Hepatocyte (in vitro differentiated cells): ENCODE data around the gene AKIRIN1. TPM values are rescaled to one million over a fixed set of nuclear protein-coding genes. Genes with fewer than 3 reads are reported as not detected.
"Not testable (repeated sequence)": the region's sequence is repeated elsewhere in the genome, so short reads cannot be mapped to it uniquely, and the experiment has no call there.

Source experiments
- DNase-seq: peaks from one replicate; pipeline ENCODE4 v3.0.0-alpha.2; 2016; ENCODE audit warnings: low spot score
- H2AFZ ChIP-seq: fragments of 200-600 bp; sonication (generic); 2 replicates; pipeline ENCODE4 v1.6.0; 2016; ENCODE audit warnings: antibody characterized with exemption, mild to moderate bottlenecking
- H3K27ac ChIP-seq: fragments of 200-600 bp; sonication (generic); 2 replicates; pipeline ENCODE4 v1.5.1; 2016; ENCODE audit warnings: mild to moderate bottlenecking
- H3K27me3 ChIP-seq: fragments of 200-600 bp; sonication (generic); 2 replicates; pipeline ENCODE4 v1.6.1; 2016
- H3K36me3 ChIP-seq: fragments of 200-600 bp; sonication (generic); replicated peaks from 2 replicates; pipeline ENCODE4 v1.5.1; 2016; ENCODE audit warnings: low read depth; ENCODE audit not compliant: insufficient read depth
- H3K4me1 ChIP-seq: fragments of 200-600 bp; sonication (generic); 2 replicates; pipeline ENCODE4 v1.5.1; 2016; ENCODE audit warnings: mild to moderate bottlenecking, moderate library complexity; ENCODE audit not compliant: insufficient read depth
- H3K4me2 ChIP-seq: fragments of 200-600 bp; sonication (generic); 2 replicates; pipeline ENCODE4 v1.6.0; 2016
- H3K4me3 ChIP-seq: fragments of 200-600 bp; sonication (generic); 2 replicates; pipeline ENCODE4 v1.5.1; 2016; ENCODE audit warnings: mild to moderate bottlenecking
- H3K79me2 ChIP-seq: fragments of 200-600 bp; sonication (generic); 2 replicates; pipeline ENCODE4 v1.6.0; 2017; ENCODE audit warnings: mild to moderate bottlenecking
- H3K9me2 ChIP-seq: fragments of 200-600 bp; sonication (generic); replicated peaks from 2 replicates; pipeline ENCODE4 v1.6.0; 2017; ENCODE audit warnings: mild to moderate bottlenecking; ENCODE audit not compliant: insufficient read depth
- H3K9me3 ChIP-seq: fragments of 200-600 bp; sonication (generic); 2 replicates; pipeline ENCODE4 v1.5.1; 2016; ENCODE audit warnings: low read depth, mild to moderate bottlenecking
- H4K20me1 ChIP-seq: fragments of 200-600 bp; sonication (generic); 2 replicates; pipeline ENCODE4 v1.6.0; 2016; ENCODE audit warnings: mild to moderate bottlenecking; ENCODE audit not compliant: insufficient read depth, poor library complexity, severe bottlenecking
- EZH2 ChIP-seq: fragments of 200-600 bp; sonication (generic); IDR thresholded peaks from 2 replicates; pipeline ENCODE4 v1.6.1; 2016; ENCODE audit warnings: antibody characterized with exemption, mild to moderate bottlenecking, borderline replicate concordance
- EZH2phosphoT487 ChIP-seq: fragments of 200-600 bp; sonication (generic); IDR thresholded peaks from one replicate; pipeline ENCODE4 v1.6.1; 2018; ENCODE audit warnings: antibody characterized with exemption, mild to moderate bottlenecking, low read depth, moderate library complexity; ENCODE audit not compliant: unreplicated experiment, severe bottlenecking
- WGBS: methylation state at CpG from one replicate; pipeline ENCODE4 v1.1.6; 2016; ENCODE audit warnings: low lambda C conversion rate; ENCODE audit errors: missing lambda C conversion rate; 5-methylcytosine and 5-hydroxymethylcytosine counted together
- polyA plus RNA-seq: library from polyadenylated mRNA; unstranded; fragments of >200 nt; fragmentation: Nextera tagmentation; extraction: Ambion mirVana; gene quantifications from 2 replicates; pipeline ENCODE4 v1.2.1, GENCODE V29; 2016
- small RNA-seq: library from RNA; depleted of rRNA; stranded (forward); fragments of <200 nt; gene quantifications from one replicate; pipeline ENCODE3, GENCODE V24; 2014
- total RNA-seq: library from RNA; depleted of rRNA; stranded (reverse); fragments of >200 nt; gene quantifications from 2 replicates; pipeline ENCODE4 v1.2.3, GENCODE V29; 2014
- TF ChIP-seq, protein P1 (sequence below): fragments of 200-600 bp; sonication (generic); IDR thresholded peaks from 2 replicates; pipeline ENCODE4 v1.5.1; 2016; ENCODE audit warnings: antibody characterized with exemption, mild to moderate bottlenecking; ENCODE audit not compliant: poor library complexity

The AKIRIN1 gene
- total and polyA plus RNA-seq, 2 experiments from 2014 or later, result 75.1 to 77.3 TPM

GRCh38 chr1:39051956-39052355 lies 60.9 kb downstream of the AKIRIN1 start:
- H3K27me3 ChIP-seq, result no peaks in the 10 kb centered on the region
- no peaks in the 10 kb centered on the region for H3K9me3 ChIP-seq
- H3K36me3 ChIP-seq, result no peaks in the 10 kb centered on the region
- H3K79me2 ChIP-seq, result no peaks in the 10 kb centered on the region
- no peak for TF ChIP-seq EZH2phosphoT487
- no peak for TF ChIP-seq EZH2
- TF ChIP-seq, protein P1, sequence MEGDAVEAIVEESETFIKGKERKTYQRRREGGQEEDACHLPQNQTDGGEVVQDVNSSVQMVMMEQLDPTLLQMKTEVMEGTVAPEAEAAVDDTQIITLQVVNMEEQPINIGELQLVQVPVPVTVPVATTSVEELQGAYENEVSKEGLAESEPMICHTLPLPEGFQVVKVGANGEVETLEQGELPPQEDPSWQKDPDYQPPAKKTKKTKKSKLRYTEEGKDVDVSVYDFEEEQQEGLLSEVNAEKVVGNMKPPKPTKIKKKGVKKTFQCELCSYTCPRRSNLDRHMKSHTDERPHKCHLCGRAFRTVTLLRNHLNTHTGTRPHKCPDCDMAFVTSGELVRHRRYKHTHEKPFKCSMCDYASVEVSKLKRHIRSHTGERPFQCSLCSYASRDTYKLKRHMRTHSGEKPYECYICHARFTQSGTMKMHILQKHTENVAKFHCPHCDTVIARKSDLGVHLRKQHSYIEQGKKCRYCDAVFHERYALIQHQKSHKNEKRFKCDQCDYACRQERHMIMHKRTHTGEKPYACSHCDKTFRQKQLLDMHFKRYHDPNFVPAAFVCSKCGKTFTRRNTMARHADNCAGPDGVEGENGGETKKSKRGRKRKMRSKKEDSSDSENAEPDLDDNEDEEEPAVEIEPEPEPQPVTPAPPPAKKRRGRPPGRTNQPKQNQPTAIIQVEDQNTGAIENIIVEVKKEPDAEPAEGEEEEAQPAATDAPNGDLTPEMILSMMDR, result no peak
- no peak overlapping the region for H3K4me3 ChIP-seq
- no peak for DNase-seq
- no peak overlapping the region for H3K27ac ChIP-seq
- no peaks in the 10 kb centered on the region for H4K20me1 ChIP-seq
- no peaks in the 10 kb centered on the region for H3K4me1 ChIP-seq
- H3K9me2 ChIP-seq, result no peaks in the 10 kb centered on the region
- 92% methylated on average over 4 of the region's 4 CpGs for WGBS
- H3K4me2 ChIP-seq, result no peak overlapping the region
- no peak overlapping the region for H2AFZ ChIP-seq

DNA sequence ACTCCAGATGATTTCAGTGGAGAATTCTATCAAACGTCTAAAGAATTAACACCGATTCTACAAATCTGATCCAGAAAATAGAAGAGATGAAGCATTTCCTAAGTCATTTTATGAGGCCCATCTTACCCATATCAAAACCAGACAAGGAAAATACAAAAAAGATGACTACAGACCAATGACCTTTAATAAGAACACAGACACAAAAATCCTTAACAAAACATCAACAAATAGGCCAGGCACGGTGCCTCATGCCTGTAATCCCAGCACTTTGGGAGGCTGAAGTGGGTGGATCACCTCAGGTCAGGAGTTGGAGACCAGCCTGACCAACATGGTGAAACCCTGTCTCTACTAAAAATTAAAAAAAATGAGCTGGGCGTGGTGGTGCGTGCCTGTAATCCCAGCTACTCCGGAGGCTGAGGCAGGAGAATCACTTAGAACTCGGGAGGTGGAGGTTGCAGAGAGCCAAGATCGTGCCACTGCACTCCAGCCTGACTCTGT lies 64.2 kb downstream of the AKIRIN1 start:
- WGBS, result 93% methylated on average over 8 of the region's 8 CpGs
- not testable (repeated sequence) for H3K27me3 ChIP-seq, H3K9me2 ChIP-seq, H3K79me2 ChIP-seq, DNase-seq, H3K9me3 ChIP-seq, H4K20me1 ChIP-seq, H3K4me3 ChIP-seq, H2AFZ ChIP-seq, H3K36me3 ChIP-seq, H3K27ac ChIP-seq, H3K4me2 ChIP-seq, H3K4me1 ChIP-seq

Small RNAs within 50 kb of the gene (small RNA-seq; reads per million reads assigned to genes)
- gene RF00019, result not detected

Other genes with a start within 250 kb of the AKIRIN1 start
- 28.0 and 36.6 TPM in 2 replicates for gene RRAGC, start 131.5 kb upstream of the AKIRIN1 start, total RNA-seq
- 21.7 and 26.3 TPM in 2 replicates for gene RRAGC, start 131.5 kb upstream of the AKIRIN1 start, polyA plus RNA-seq
- gene MYCBP, start 117.9 kb upstream of the AKIRIN1 start, total RNA-seq, result 14.7 and 20.5 TPM in 2 replicates
- gene MYCBP, start 117.9 kb upstream of the AKIRIN1 start, polyA plus RNA-seq, result 33.9 and 38.4 TPM in 2 replicates
- not detected in 2 replicates for gene GJA9, start 109.7 kb upstream of the AKIRIN1 start, total RNA-seq
- gene GJA9, start 109.7 kb upstream of the AKIRIN1 start, polyA plus RNA-seq, result 0.34 TPM in 1 of 2 replicates, not detected in the other
- 0.57 TPM in 1 of 2 replicates, not detected in the other for gene RHBDL2, start 49.4 kb upstream of the AKIRIN1 start, total RNA-seq
- 0.77 and 1.4 TPM in 2 replicates for gene RHBDL2, start 49.4 kb upstream of the AKIRIN1 start, polyA plus RNA-seq
- gene NDUFS5, start 35.1 kb downstream of the AKIRIN1 start, total RNA-seq, result 449 and 465 TPM in 2 replicates
- 535 and 547 TPM in 2 replicates for gene NDUFS5, start 35.1 kb downstream of the AKIRIN1 start, polyA plus RNA-seq
- 136 TPM in 2 replicates for gene MACF1, start 213.4 kb downstream of the AKIRIN1 start, total RNA-seq
- gene MACF1, start 213.4 kb downstream of the AKIRIN1 start, polyA plus RNA-seq, result 47.1 and 60.1 TPM in 2 replicates